GM06990 (cell line): ENCODE results near the gene PDZD2.

Experiments
- DNase-seq: peaks from one replicate; pipeline ENCODE4 v3.0.0-alpha.2; 2011; ENCODE audit not compliant: insufficient read length; ENCODE audit errors: extremely low read depth
- H3K27me3 ChIP-seq: replicated peaks from 2 replicates; pipeline ENCODE4 v1.6.0; 2011; ENCODE audit warnings: low read length; ENCODE audit not compliant: control insufficient read depth, insufficient read depth
- H3K36me3 ChIP-seq: 2 replicates; pipeline ENCODE4 v1.5.1; 2011; ENCODE audit warnings: low read length; ENCODE audit not compliant: control insufficient read depth, insufficient read depth
- H3K4me3 ChIP-seq: replicated peaks from 2 replicates; pipeline ENCODE4 v1.5.1; 2011; ENCODE audit warnings: low read depth, mild to moderate bottlenecking, control low read depth, low read length
- TF ChIP-seq, protein P1 (sequence below): IDR thresholded peaks from 2 replicates; pipeline ENCODE4 v1.5.1; 2011; ENCODE audit warnings: low read length, control low read depth, mild to moderate bottlenecking, inconsistent platforms; ENCODE audit not compliant: insufficient read depth, poor library complexity, severe bottlenecking

Gene PDZD2

GRCh38 chr5:31736127-31736526 is 97.2 kb downstream of the PDZD2 start:
- Histone ChIP-seq H3K4me3 (no peak overlapping the region), H3K27me3 (no peaks in the 10 kb centered on the region), H3K36me3 (no peaks in the 10 kb centered on the region)
- TF ChIP-seq, protein P1, sequence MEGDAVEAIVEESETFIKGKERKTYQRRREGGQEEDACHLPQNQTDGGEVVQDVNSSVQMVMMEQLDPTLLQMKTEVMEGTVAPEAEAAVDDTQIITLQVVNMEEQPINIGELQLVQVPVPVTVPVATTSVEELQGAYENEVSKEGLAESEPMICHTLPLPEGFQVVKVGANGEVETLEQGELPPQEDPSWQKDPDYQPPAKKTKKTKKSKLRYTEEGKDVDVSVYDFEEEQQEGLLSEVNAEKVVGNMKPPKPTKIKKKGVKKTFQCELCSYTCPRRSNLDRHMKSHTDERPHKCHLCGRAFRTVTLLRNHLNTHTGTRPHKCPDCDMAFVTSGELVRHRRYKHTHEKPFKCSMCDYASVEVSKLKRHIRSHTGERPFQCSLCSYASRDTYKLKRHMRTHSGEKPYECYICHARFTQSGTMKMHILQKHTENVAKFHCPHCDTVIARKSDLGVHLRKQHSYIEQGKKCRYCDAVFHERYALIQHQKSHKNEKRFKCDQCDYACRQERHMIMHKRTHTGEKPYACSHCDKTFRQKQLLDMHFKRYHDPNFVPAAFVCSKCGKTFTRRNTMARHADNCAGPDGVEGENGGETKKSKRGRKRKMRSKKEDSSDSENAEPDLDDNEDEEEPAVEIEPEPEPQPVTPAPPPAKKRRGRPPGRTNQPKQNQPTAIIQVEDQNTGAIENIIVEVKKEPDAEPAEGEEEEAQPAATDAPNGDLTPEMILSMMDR: no peak
- DNase-seq: no peak

DNA sequence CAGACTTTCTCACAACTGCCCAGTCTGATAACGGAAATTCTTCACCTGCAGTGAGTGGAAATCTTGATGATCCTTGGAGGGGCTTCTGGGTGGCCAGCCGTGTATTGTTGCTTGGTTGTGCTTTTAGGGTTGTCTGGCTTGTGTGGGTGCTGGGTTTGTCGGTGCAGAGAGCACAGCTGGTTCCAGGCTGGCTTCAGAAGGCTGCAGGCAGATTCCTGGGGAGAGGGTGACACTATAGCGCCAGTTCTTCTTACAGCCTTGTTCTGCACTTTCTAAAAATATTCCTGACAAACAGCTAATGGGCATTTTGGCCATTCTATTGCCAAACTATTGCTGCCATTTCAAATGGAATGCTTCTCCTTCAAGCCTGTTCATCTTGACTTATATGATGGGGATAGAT is 99.3 kb downstream of the PDZD2 start:
- DNase-seq: no peak
- no peaks in the 10 kb centered on the region for H3K36me3 ChIP-seq
- H3K4me3 ChIP-seq: no peak overlapping the region
- TF ChIP-seq, protein P1: no peak
- H3K27me3 ChIP-seq: no peaks in the 10 kb centered on the region

DNA sequence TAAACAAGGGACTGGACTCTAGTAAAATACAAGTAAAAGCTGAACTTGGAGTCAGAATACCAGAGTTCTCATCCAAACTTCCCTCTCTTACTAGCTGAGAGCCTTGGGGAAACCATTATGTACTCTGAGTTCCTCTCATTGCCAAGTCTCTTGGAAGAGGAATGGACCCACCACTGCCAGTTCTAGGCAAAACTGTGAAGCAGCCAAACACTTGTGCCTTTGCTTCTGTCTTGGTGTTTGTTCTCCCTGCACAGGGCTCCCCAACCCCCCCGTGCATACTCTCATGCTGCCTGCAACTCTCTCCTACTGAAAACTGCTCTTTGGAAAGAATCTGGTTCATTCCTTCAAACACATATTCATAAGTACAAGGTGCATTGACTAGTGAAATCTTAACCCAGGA is 102.6 kb downstream of the PDZD2 start:
- TF ChIP-seq, protein P1: no peak
- no peaks in the 10 kb centered on the region for H3K36me3 ChIP-seq
- H3K4me3 ChIP-seq: no peak overlapping the region
- H3K27me3 ChIP-seq: no peaks in the 10 kb centered on the region
- no peak for DNase-seq

DNA sequence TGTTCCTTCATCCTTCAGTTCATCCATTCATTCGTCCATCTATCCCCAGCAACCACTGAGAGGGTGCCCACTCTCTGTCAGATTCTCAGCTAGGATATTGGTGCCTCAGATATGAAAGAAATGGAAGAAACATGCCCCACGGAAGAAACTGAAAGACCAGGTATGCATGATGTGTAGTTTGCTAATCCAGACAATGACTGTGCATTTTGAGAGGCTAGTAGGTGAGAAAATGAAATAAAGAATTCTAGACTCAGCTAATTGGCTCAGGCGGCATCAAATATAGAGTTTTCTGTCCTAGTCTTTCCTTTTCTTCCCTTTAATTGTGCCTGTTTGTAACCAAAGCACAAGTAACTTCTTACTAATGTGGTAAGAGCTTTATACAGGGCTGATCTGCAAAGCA is 104.7 kb downstream of the PDZD2 start:
- Histone ChIP-seq H3K36me3 (no peaks in the 10 kb centered on the region), H3K4me3 (no peak overlapping the region), H3K27me3 (no peaks in the 10 kb centered on the region; the same call in 1 of the 2 replicates)
- DNase-seq: no peak
- TF ChIP-seq, protein P1: no peak

GRCh38 chr5:31748458-31749172 is 109.7 kb downstream of the PDZD2 start:
- TF ChIP-seq, protein P1: no peak
- Histone ChIP-seq H3K27me3 (no peaks in the 10 kb centered on the region; the same call in none of the 2 replicates), H3K4me3 (no peak overlapping the region), H3K36me3 (no peaks in the 10 kb centered on the region)
- no peak for DNase-seq
